ENCODE results near the gene RUNX2.

The RUNX2 gene

GRCh38 chr6:45630314-45630713 lies 302.2 kb downstream of the RUNX2 start:
- Histone ChIP-seq H2AFZ (ENCODE audit: low read depth) (no peak overlapping the region), H3K27ac (no peak overlapping the region), H3K4me1 (ENCODE audit: low read depth, poor library complexity, severe bottlenecking) (peaks cover 14% of the 10 kb centered on the region), H4K20me1 (ENCODE audit: insufficient read depth) (no peaks in the 10 kb centered on the region), H3K4me2 (no peak overlapping the region), H3K4me3 (IDR thresholded peaks at IDR 0.05; ENCODE audit: insufficient read depth, low read depth, low read length) (no peak overlapping the region), H3K79me2 (ENCODE audit: insufficient read depth, low read depth) (no peaks in the 10 kb centered on the region), H3K27me3 (ENCODE audit: insufficient read depth, low read depth) (no peaks in the 10 kb centered on the region), H3K36me3 (ENCODE audit: insufficient read depth) (no peaks in the 10 kb centered on the region), H3K9ac (no peak overlapping the region)
- TF ChIP-seq, protein P1, sequence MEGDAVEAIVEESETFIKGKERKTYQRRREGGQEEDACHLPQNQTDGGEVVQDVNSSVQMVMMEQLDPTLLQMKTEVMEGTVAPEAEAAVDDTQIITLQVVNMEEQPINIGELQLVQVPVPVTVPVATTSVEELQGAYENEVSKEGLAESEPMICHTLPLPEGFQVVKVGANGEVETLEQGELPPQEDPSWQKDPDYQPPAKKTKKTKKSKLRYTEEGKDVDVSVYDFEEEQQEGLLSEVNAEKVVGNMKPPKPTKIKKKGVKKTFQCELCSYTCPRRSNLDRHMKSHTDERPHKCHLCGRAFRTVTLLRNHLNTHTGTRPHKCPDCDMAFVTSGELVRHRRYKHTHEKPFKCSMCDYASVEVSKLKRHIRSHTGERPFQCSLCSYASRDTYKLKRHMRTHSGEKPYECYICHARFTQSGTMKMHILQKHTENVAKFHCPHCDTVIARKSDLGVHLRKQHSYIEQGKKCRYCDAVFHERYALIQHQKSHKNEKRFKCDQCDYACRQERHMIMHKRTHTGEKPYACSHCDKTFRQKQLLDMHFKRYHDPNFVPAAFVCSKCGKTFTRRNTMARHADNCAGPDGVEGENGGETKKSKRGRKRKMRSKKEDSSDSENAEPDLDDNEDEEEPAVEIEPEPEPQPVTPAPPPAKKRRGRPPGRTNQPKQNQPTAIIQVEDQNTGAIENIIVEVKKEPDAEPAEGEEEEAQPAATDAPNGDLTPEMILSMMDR (conservative IDR thresholded peaks at IDR 0.05; ENCODE audit: low read depth, low read length), result no peak

- no peak overlapping the region for H2AFZ ChIP-seq (ENCODE audit: low read depth)
- H3K27ac ChIP-seq, result no peak overlapping the region
- peaks cover 11% of the 10 kb centered on the region for H3K4me1 ChIP-seq (ENCODE audit: low read depth, poor library complexity, severe bottlenecking)
- H4K20me1 ChIP-seq (ENCODE audit: insufficient read depth), result no peaks in the 10 kb centered on the region
- TF ChIP-seq, protein P1 (conservative IDR thresholded peaks at IDR 0.05; ENCODE audit: low read depth, low read length), result no peak
- H3K79me2 ChIP-seq (ENCODE audit: insufficient read depth, low read depth), result no peaks in the 10 kb centered on the region
- no peaks in the 10 kb centered on the region for H3K27me3 ChIP-seq (ENCODE audit: insufficient read depth, low read depth)
- H3K36me3 ChIP-seq (ENCODE audit: insufficient read depth), result no peaks in the 10 kb centered on the region
- H3K4me2 ChIP-seq, result no peak overlapping the region
- no peak overlapping the region for H3K9ac ChIP-seq
- no peak overlapping the region for H3K4me3 ChIP-seq (IDR thresholded peaks at IDR 0.05; ENCODE audit: insufficient read depth, low read depth, low read length)
These were observed 302.7 kb downstream of the RUNX2 start for GRCh38 chr6:45630801-45631200.

GRCh38 chr6:45631396-45631795 lies 303.3 kb downstream of the RUNX2 start:
- no peaks in the 10 kb centered on the region for H3K36me3 ChIP-seq (ENCODE audit: insufficient read depth)
- peaks cover 5% of the 10 kb centered on the region for H3K4me1 ChIP-seq (ENCODE audit: low read depth, poor library complexity, severe bottlenecking)
- H3K9ac ChIP-seq, result no peak overlapping the region
- H2AFZ ChIP-seq (ENCODE audit: low read depth), result no peak overlapping the region
- H3K27me3 ChIP-seq (ENCODE audit: insufficient read depth, low read depth), result no peaks in the 10 kb centered on the region
- H4K20me1 ChIP-seq (ENCODE audit: insufficient read depth), result no peaks in the 10 kb centered on the region
- no peak overlapping the region for H3K4me2 ChIP-seq
- TF ChIP-seq, protein P1 (conservative IDR thresholded peaks at IDR 0.05; ENCODE audit: low read depth, low read length), result no peak
- H3K4me3 ChIP-seq (IDR thresholded peaks at IDR 0.05; ENCODE audit: insufficient read depth, low read depth, low read length), result no peak overlapping the region
- no peaks in the 10 kb centered on the region for H3K79me2 ChIP-seq (ENCODE audit: insufficient read depth, low read depth)
- no peak overlapping the region for H3K27ac ChIP-seq

GRCh38 chr6:45633272-45633908 lies 305.3 kb downstream of the RUNX2 start:
- Histone ChIP-seq H3K36me3 (ENCODE audit: insufficient read depth) (no peaks in the 10 kb centered on the region), H3K4me1 (ENCODE audit: low read depth, poor library complexity, severe bottlenecking) (no peaks in the 10 kb centered on the region), H2AFZ (ENCODE audit: low read depth) (no peak overlapping the region), H3K9ac (no peak overlapping the region), H3K27me3 (ENCODE audit: insufficient read depth, low read depth) (no peaks in the 10 kb centered on the region), H4K20me1 (ENCODE audit: insufficient read depth) (no peaks in the 10 kb centered on the region), H3K79me2 (ENCODE audit: insufficient read depth, low read depth) (no peaks in the 10 kb centered on the region), H3K4me2 (no peak overlapping the region), H3K4me3 (IDR thresholded peaks at IDR 0.05; ENCODE audit: insufficient read depth, low read depth, low read length) (no peak overlapping the region), H3K27ac (no peak overlapping the region)
- TF ChIP-seq, protein P1 (conservative IDR thresholded peaks at IDR 0.05; ENCODE audit: low read depth, low read length), result no peak
